ENCODE data around the gene MCTP2. TPM values are rescaled to one million over a fixed set of nuclear protein-coding genes. Genes with fewer than 3 reads are reported as not detected.
A peak's percentile ranks its signal among the peaks of the same experiment; 100 is the strongest.

The MCTP2 gene
- total and polyA plus RNA-seq, 2 of the 13 experiments (the other 11 are each of a cell fraction or from before 2014, with no cell fraction given) = 5.1 to 8.6 TPM

GRCh38 chr15:94230883-94231722, at the start of gene MCTP2 (continued):
- no peak for TF ChIP-seq MNT (IDR thresholded peaks at IDR 0.05)
- TF ChIP-seq KLF9 (CRISPR knock-in tag; IDR thresholded peaks at IDR 0.05; ENCODE audit: low read depth) = no peak
- TF ChIP-seq SOX5 (CRISPR knock-in tag; IDR thresholded peaks at IDR 0.05; ENCODE audit: borderline replicate concordance) = no peak
- no peak for TF ChIP-seq JDP2 (CRISPR knock-in tag; IDR thresholded peaks at IDR 0.05; ENCODE audit: borderline replicate concordance)
- no peak for TF ChIP-seq PCBP2 (optimal IDR thresholded peaks at IDR 0.05; ENCODE audit: low read depth, low read length, poor library complexity, severe bottlenecking)
- no peak for TF ChIP-seq ISX (CRISPR knock-in tag; conservative IDR thresholded peaks at IDR 0.05)
- no peak for TF ChIP-seq ZNF543 (CRISPR knock-in tag; IDR thresholded peaks at IDR 0.05)
- no peak for TF ChIP-seq HINFP (CRISPR knock-in tag; IDR thresholded peaks at IDR 0.05; ENCODE audit: low read depth)
- TF ChIP-seq AKAP8 (CRISPR knock-in tag; IDR thresholded peaks at IDR 0.05) = no peak
- no peak for TF ChIP-seq IKZF4 (CRISPR knock-in tag; IDR thresholded peaks at IDR 0.05; ENCODE audit: borderline replicate concordance, low read depth, not compliant biosample characterization)
- no peak for TF ChIP-seq NRL (CRISPR knock-in tag; IDR thresholded peaks at IDR 0.05; ENCODE audit: borderline replicate concordance)
- no peak for TF ChIP-seq GPBP1L1 (CRISPR knock-in tag; IDR thresholded peaks at IDR 0.05)
- no peak for TF ChIP-seq ZNF160 (CRISPR knock-in tag; IDR thresholded peaks at IDR 0.05)
- TF ChIP-seq ZFY (CRISPR knock-in tag; IDR thresholded peaks at IDR 0.05) = peak; percentile 24; the same call in 1 of the 2 replicates
- TF ChIP-seq PHB2 (IDR thresholded peaks at IDR 0.05; ENCODE audit: partially characterized antibody) = no peak
- no peak for TF ChIP-seq CSRNP1 (CRISPR knock-in tag; IDR thresholded peaks at IDR 0.05)
- TF ChIP-seq NFIB (CRISPR knock-in tag; IDR thresholded peaks at IDR 0.05; ENCODE audit: borderline replicate concordance) = no peak
- no peak for TF ChIP-seq GLMP (CRISPR knock-in tag; IDR thresholded peaks at IDR 0.05; ENCODE audit: borderline replicate concordance)
- TF ChIP-seq ZNF691 (CRISPR knock-in tag; IDR thresholded peaks at IDR 0.05; ENCODE audit: borderline replicate concordance, low read depth) = no peak
- no peak for TF ChIP-seq ZNF292 (CRISPR knock-in tag; IDR thresholded peaks at IDR 0.05; ENCODE audit: borderline replicate concordance, low read depth)
- TF ChIP-seq NFIC (IDR thresholded peaks at IDR 0.05; ENCODE audit: low read length) = no peak

All from HepG2 (cell line).